ENCODE data around the gene ARSI. TPM values are rescaled to one million over a fixed set of nuclear protein-coding genes. Genes with fewer than 3 reads are reported as not detected.

The ARSI gene
- polyA plus RNA-seq, 1 of the 3 experiments (the other 2 are of a cell fraction), result 0.20 TPM

DNA sequence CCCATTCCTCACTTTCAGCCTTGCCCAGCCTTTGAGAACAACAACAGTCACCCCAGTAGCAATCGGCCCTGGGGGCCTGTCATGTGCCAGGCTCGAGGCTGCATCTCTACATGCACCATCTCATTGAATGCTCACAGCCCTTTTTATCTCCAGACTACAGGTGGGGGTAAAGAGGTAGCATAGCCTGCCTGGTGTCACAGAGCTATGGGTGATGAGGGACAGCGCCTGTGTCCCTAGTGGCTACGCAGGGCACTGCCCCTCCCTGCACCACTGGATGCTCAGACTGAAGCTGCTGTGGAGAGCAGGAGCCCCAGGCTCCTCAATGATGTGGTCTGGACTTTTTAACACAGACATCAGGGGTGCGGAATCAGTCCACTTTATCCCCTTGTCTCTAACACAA is 15.9 kb downstream of the ARSI start:
- ChIA-PET POLR2A (no interaction called here), CTCF (interaction anchor here (0.7 to 0.9 kb wide), 3 partner anchors 21 to 69 kb away, joined by 3 to 5 read pairs (median 3); no protein-coding TSS in a partner anchor)
- H3K9ac ChIP-seq, result no peak overlapping the region
- no peaks in the 10 kb centered on the region for H3K27me3 ChIP-seq (ENCODE audit: insufficient read depth)
- H3K9me3 ChIP-seq, result no peaks in the 10 kb centered on the region
- H3K4me2 ChIP-seq, result no peak overlapping the region
- no peaks in the 10 kb centered on the region for H4K20me1 ChIP-seq (ENCODE audit: insufficient read depth)
- no peak overlapping the region for H2AFZ ChIP-seq (ENCODE audit: low read depth)
- H3K36me3 ChIP-seq (replicated peaks in 1 of 2; ENCODE audit: control insufficient read depth in 1 of 2, insufficient read depth in 2 of 2, low read length in 1 of 2), result no peaks in the 10 kb centered on the region
- no peaks in the 10 kb centered on the region for H3K9me2 ChIP-seq
- no peak for TF ChIP-seq USF1 (IDR thresholded peaks at IDR 0.05; ENCODE audit: borderline replicate concordance, low read depth)
- peak; percentile 48 for TF ChIP-seq CTCF (IDR thresholded peaks at IDR 0.05)
- peak; percentile 38; the same call in 1 of the 2 replicates for TF ChIP-seq RCOR1 (IDR thresholded peaks at IDR 0.05; ENCODE audit: low read length)
- peak; percentile 17; the same call in 1 of the 2 replicates for TF ChIP-seq MXI1 (IDR thresholded peaks at IDR 0.05; ENCODE audit: low read depth, low read length)
- peak; percentile 59 for TF ChIP-seq RAD21 (IDR thresholded peaks at IDR 0.05; ENCODE audit: low read length)
- no peak overlapping the region; a peak in 1 of 4 replicates for H3K27ac ChIP-seq (ENCODE audit: low read depth in 2 of 2, low read length in 1 of 2)
- H3K4me1 ChIP-seq (ENCODE audit: control insufficient read depth in 1 of 2, insufficient read depth in 2 of 2, low read depth in 1 of 2, low read length in 1 of 2), result peaks cover 4 to 16% of the 10 kb centered on the region in 2 experiments; a peak in 1 of 4 replicates
- no peaks in the 10 kb centered on the region for H3K79me2 ChIP-seq (ENCODE audit: insufficient read depth)
- peak; percentile 90 for DNase-seq
- H3F3A ChIP-seq (replicated peaks; ENCODE audit: insufficient read depth), result no peaks in the 10 kb centered on the region
- H3K4me3 ChIP-seq (ENCODE audit: low read depth in 2 of 2, low read length in 1 of 2), result no peak overlapping the region
- 56% methylated on average over 5 of the region's 5 CpGs for WGBS (ENCODE audit: low lambda C conversion rate)

- H3K4me2 ChIP-seq, result no peak overlapping the region
- CTCF ChIA-PET, result interaction anchor here (1.3 kb wide), 1 partner anchor 151 kb away, joined by 3 read pairs; no protein-coding TSS in a partner anchor
- H3K4me3 ChIP-seq (ENCODE audit: low read depth in 2 of 2, low read length in 1 of 2), result no peak overlapping the region
- DNase-seq, result no peak
- H3K9me2 ChIP-seq, result no peaks in the 10 kb centered on the region
- no peaks in the 10 kb centered on the region for H3K79me2 ChIP-seq (ENCODE audit: insufficient read depth)
- POLR2A ChIA-PET, result no interaction called here
- no peak overlapping the region for H2AFZ ChIP-seq (ENCODE audit: low read depth)
- H3K4me1 ChIP-seq (ENCODE audit: control insufficient read depth in 1 of 2, insufficient read depth in 2 of 2, low read depth in 1 of 2, low read length in 1 of 2), result peaks cover 0 to 16% of the 10 kb centered on the region in 2 experiments; a peak in 1 of 4 replicates
- no peaks in the 10 kb centered on the region for H4K20me1 ChIP-seq (ENCODE audit: insufficient read depth)
- no peaks in the 10 kb centered on the region for H3K36me3 ChIP-seq (replicated peaks in 1 of 2; ENCODE audit: control insufficient read depth in 1 of 2, insufficient read depth in 2 of 2, low read length in 1 of 2)
- H3F3A ChIP-seq (replicated peaks; ENCODE audit: insufficient read depth), result no peaks in the 10 kb centered on the region
- no peaks in the 10 kb centered on the region for H3K27me3 ChIP-seq (ENCODE audit: insufficient read depth)
- no peak overlapping the region for H3K27ac ChIP-seq (ENCODE audit: low read depth in 2 of 2, low read length in 1 of 2)
- H3K9me3 ChIP-seq, result no peaks in the 10 kb centered on the region
- H3K9ac ChIP-seq, result no peak overlapping the region
- 88% methylated on average over 7 of the region's 7 CpGs for WGBS (ENCODE audit: low lambda C conversion rate)
- TF ChIP-seq IRF3 (IDR thresholded peaks at IDR 0.05; ENCODE audit: low read depth, low read length), result no peak
- TF ChIP-seq, protein P1, sequence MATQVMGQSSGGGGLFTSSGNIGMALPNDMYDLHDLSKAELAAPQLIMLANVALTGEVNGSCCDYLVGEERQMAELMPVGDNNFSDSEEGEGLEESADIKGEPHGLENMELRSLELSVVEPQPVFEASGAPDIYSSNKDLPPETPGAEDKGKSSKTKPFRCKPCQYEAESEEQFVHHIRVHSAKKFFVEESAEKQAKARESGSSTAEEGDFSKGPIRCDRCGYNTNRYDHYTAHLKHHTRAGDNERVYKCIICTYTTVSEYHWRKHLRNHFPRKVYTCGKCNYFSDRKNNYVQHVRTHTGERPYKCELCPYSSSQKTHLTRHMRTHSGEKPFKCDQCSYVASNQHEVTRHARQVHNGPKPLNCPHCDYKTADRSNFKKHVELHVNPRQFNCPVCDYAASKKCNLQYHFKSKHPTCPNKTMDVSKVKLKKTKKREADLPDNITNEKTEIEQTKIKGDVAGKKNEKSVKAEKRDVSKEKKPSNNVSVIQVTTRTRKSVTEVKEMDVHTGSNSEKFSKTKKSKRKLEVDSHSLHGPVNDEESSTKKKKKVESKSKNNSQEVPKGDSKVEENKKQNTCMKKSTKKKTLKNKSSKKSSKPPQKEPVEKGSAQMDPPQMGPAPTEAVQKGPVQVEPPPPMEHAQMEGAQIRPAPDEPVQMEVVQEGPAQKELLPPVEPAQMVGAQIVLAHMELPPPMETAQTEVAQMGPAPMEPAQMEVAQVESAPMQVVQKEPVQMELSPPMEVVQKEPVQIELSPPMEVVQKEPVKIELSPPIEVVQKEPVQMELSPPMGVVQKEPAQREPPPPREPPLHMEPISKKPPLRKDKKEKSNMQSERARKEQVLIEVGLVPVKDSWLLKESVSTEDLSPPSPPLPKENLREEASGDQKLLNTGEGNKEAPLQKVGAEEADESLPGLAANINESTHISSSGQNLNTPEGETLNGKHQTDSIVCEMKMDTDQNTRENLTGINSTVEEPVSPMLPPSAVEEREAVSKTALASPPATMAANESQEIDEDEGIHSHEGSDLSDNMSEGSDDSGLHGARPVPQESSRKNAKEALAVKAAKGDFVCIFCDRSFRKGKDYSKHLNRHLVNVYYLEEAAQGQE (IDR thresholded peaks at IDR 0.05; ENCODE audit: low read depth, low read length), result no peak
- TF ChIP-seq GATA2 (CRISPR knock-in tag; IDR thresholded peaks at IDR 0.05), result no peak
- no peak for TF ChIP-seq RCOR1 (IDR thresholded peaks at IDR 0.05; ENCODE audit: low read length)
- no peak for TF ChIP-seq MEF2A (IDR thresholded peaks at IDR 0.05; ENCODE audit: borderline replicate concordance, low read depth)
- TF ChIP-seq FOSL2 (IDR thresholded peaks at IDR 0.05; ENCODE audit: borderline replicate concordance, low read depth), result no peak
- no peak for TF ChIP-seq TCF12 (IDR thresholded peaks at IDR 0.05)
- no peak for TF ChIP-seq USF1 (IDR thresholded peaks at IDR 0.05; ENCODE audit: borderline replicate concordance, low read depth)
- no peak for TF ChIP-seq TEAD4 (IDR thresholded peaks at IDR 0.05; ENCODE audit: borderline replicate concordance, insufficient read depth)
- TF ChIP-seq ELF1 (IDR thresholded peaks at IDR 0.05), result no peak
- no peak for TF ChIP-seq USF2 (IDR thresholded peaks at IDR 0.05; ENCODE audit: borderline replicate concordance, low read depth, low read length)
- no peak for TF ChIP-seq CTCF (IDR thresholded peaks at IDR 0.05)
Observed at GRCh38 chr5:150285114-150285513, 17.6 kb downstream of the ARSI start.
